ENCODE data around the gene SYTL3.

The SYTL3 gene

DNA sequence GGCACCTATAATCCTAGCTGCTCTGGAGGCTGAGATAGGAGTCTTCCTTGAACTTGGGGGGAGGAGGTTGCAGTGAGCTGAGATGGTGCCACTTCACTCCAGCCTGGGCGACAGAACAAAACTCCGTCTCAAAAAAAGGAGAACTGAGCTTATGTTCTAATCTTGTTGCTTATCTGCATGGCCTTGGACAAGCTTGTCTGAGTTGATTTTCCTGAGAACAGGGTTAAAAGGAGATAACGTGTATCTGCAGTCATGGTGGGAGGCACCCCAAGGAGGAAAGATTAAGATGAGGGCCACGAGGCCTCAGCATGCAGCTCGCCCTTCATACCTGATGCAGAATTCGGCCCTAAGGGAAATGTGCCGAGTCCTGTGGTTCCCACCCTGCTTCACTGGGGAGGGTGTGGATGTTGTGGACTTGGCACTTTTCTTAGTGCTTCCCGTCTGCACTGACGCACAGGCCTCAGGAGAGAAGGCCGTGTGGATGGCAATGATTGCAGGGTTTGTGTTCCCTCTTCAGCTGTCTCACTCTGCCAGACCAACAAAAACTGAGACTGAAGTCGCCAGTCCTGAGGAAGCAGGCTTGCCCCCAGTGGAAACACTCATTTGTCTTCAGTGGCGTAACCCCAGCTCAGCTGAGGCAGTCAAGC lies 113.1 kb downstream of the SYTL3 start:
- H3K9ac ChIP-seq (ENCODE audit: low read depth, low read length, poor library complexity, severe bottlenecking): no peak overlapping the region
- no peak overlapping the region for H2AFZ ChIP-seq (ENCODE audit: low read length)
- no peaks in the 10 kb centered on the region for H3F3A ChIP-seq (ENCODE audit: low read depth)
- H3K27me3 ChIP-seq (ENCODE audit: insufficient read depth, low read length, poor library complexity, severe bottlenecking): no peaks in the 10 kb centered on the region
- no peak for TF ChIP-seq EZH2phosphoT487 (IDR thresholded peaks at IDR 0.05; ENCODE audit: borderline replicate concordance)
- TF ChIP-seq, protein P1, sequence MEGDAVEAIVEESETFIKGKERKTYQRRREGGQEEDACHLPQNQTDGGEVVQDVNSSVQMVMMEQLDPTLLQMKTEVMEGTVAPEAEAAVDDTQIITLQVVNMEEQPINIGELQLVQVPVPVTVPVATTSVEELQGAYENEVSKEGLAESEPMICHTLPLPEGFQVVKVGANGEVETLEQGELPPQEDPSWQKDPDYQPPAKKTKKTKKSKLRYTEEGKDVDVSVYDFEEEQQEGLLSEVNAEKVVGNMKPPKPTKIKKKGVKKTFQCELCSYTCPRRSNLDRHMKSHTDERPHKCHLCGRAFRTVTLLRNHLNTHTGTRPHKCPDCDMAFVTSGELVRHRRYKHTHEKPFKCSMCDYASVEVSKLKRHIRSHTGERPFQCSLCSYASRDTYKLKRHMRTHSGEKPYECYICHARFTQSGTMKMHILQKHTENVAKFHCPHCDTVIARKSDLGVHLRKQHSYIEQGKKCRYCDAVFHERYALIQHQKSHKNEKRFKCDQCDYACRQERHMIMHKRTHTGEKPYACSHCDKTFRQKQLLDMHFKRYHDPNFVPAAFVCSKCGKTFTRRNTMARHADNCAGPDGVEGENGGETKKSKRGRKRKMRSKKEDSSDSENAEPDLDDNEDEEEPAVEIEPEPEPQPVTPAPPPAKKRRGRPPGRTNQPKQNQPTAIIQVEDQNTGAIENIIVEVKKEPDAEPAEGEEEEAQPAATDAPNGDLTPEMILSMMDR (conservative IDR thresholded peaks at IDR 0.05; ENCODE audit: low read length): no peak
- H3K4me2 ChIP-seq (ENCODE audit: low read depth, low read length, poor library complexity, severe bottlenecking): no peak overlapping the region
- no peaks in the 10 kb centered on the region for H3K9me2 ChIP-seq (replicated peaks; ENCODE audit: low read depth, low read length)
- no peaks in the 10 kb centered on the region for H3K4me1 ChIP-seq (ENCODE audit: insufficient read depth, low read length, poor library complexity, severe bottlenecking)
- H3K4me3 ChIP-seq (ENCODE audit: low read length, poor library complexity, severe bottlenecking): no peak overlapping the region
- H3K9me3 ChIP-seq (ENCODE audit: insufficient read depth, low read depth, low read length): no peaks in the 10 kb centered on the region
- peaks cover 36% of the 10 kb centered on the region; the same call in 1 of the 2 replicates for H3K36me3 ChIP-seq (ENCODE audit: insufficient read depth, low read length)
- no peaks in the 10 kb centered on the region for H3K79me2 ChIP-seq (ENCODE audit: insufficient read depth, low read length)
- H4K20me1 ChIP-seq (ENCODE audit: insufficient read depth, low read length, poor library complexity, severe bottlenecking): no peaks in the 10 kb centered on the region

DNA sequence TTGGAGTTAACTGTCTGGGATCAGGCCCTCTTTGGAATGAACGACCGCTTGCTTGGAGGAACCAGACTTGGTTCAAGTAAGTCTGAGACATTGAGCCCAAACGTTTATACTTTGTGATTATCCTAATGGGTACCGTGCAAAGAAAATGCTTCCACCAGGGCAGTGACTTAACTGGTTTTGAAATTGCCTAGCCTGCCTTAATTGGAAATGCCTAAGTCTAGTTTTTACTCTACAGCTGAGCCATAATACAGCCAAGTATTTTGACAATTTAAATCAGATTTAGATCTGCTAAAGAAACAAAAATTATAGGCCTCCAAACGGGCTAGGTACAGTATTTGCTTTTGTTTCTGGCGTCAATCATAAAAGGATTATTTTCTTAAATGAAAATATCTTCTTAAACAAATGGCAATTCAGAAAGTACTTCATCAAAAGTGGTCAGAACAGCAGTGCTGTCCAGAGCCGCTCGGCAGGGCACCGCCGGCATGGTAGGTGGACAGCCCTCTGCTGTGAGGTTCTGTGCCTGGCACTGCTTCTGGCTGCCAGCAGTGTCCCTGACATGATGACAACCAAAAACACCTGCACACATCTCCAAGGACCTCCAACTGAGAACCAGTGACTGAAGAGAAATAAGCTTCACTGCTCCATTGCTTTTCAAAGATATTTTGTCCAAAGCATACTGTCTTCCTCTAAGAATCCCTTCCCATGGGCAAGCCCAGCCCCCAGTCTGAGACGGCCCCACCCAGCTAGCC lies 113.8 kb downstream of the SYTL3 start:
- Histone ChIP-seq H3K4me2 (ENCODE audit: low read depth, low read length, poor library complexity, severe bottlenecking) (no peak overlapping the region), H3K4me1 (ENCODE audit: insufficient read depth, low read length, poor library complexity, severe bottlenecking) (no peaks in the 10 kb centered on the region), H2AFZ (ENCODE audit: low read length) (no peak overlapping the region), H3K9me3 (ENCODE audit: insufficient read depth, low read depth, low read length) (no peaks in the 10 kb centered on the region), H3K9me2 (replicated peaks; ENCODE audit: low read depth, low read length) (no peaks in the 10 kb centered on the region), H3K36me3 (ENCODE audit: insufficient read depth, low read length) (peaks cover 43% of the 10 kb centered on the region; the same call in 1 of the 2 replicates), H3K79me2 (ENCODE audit: insufficient read depth, low read length) (no peaks in the 10 kb centered on the region), H3K9ac (ENCODE audit: low read depth, low read length, poor library complexity, severe bottlenecking) (no peak overlapping the region), H3F3A (ENCODE audit: low read depth) (no peaks in the 10 kb centered on the region), H4K20me1 (ENCODE audit: insufficient read depth, low read length, poor library complexity, severe bottlenecking) (no peaks in the 10 kb centered on the region), H3K4me3 (ENCODE audit: low read length, poor library complexity, severe bottlenecking) (no peak overlapping the region), H3K27me3 (ENCODE audit: insufficient read depth, low read length, poor library complexity, severe bottlenecking) (no peaks in the 10 kb centered on the region)
- TF ChIP-seq, protein P1 (conservative IDR thresholded peaks at IDR 0.05; ENCODE audit: low read length): no peak
- no peak for TF ChIP-seq EZH2phosphoT487 (IDR thresholded peaks at IDR 0.05; ENCODE audit: borderline replicate concordance)

DNA sequence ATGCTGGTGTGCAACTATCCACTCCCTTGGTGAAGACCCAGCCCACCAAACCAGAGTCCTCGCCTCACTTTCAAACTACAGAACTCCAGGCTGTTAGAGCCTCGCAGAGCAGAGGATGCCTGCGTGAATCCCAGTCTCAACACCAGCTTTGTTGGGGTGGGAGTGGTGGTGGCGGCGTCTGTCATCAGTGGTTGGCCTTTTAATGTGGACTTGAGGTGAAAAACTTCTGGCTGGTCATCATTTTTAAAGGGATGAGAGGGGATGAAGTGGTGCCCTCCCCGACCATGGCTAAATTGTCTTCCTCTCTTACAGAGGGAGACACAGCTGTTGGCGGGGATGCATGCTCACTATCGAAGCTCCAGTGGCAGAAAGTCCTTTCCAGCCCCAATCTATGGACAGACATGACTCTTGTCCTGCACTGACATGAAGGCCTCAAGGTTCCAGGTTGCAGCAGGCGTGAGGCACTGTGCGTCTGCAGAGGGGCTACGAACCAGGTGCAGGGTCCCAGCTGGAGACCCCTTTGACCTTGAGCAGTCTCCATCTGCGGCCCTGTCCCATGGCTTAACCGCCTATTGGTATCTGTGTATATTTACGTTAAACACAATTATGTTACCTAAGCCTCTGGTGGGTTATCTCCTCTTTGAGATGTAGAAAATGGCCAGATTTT lies 114.5 kb downstream of the SYTL3 start:
- Histone ChIP-seq H2AFZ (ENCODE audit: low read length) (no peak overlapping the region), H3K4me2 (ENCODE audit: low read depth, low read length, poor library complexity, severe bottlenecking) (no peak overlapping the region), H3K9ac (ENCODE audit: low read depth, low read length, poor library complexity, severe bottlenecking) (no peak overlapping the region), H3K4me1 (ENCODE audit: insufficient read depth, low read length, poor library complexity, severe bottlenecking) (no peaks in the 10 kb centered on the region), H3F3A (ENCODE audit: low read depth) (no peaks in the 10 kb centered on the region), H3K27me3 (ENCODE audit: insufficient read depth, low read length, poor library complexity, severe bottlenecking) (no peaks in the 10 kb centered on the region), H4K20me1 (ENCODE audit: insufficient read depth, low read length, poor library complexity, severe bottlenecking) (no peaks in the 10 kb centered on the region), H3K9me3 (ENCODE audit: insufficient read depth, low read depth, low read length) (no peaks in the 10 kb centered on the region), H3K9me2 (replicated peaks; ENCODE audit: low read depth, low read length) (no peaks in the 10 kb centered on the region), H3K4me3 (ENCODE audit: low read length, poor library complexity, severe bottlenecking) (no peak overlapping the region), H3K36me3 (ENCODE audit: insufficient read depth, low read length) (peaks cover 50% of the 10 kb centered on the region; the same call in 1 of the 2 replicates), H3K79me2 (ENCODE audit: insufficient read depth, low read length) (no peaks in the 10 kb centered on the region)
- TF ChIP-seq, protein P1 (conservative IDR thresholded peaks at IDR 0.05; ENCODE audit: low read length): no peak
- TF ChIP-seq EZH2phosphoT487 (IDR thresholded peaks at IDR 0.05; ENCODE audit: borderline replicate concordance): no peak
